Vagina (tissue), 2 donors: ENCODE measurements around the gene EIF5A. TPM values are rescaled to one million over a fixed set of nuclear protein-coding genes. Genes with fewer than 3 reads are reported as not detected.

Experiments
- DNase-seq, 2 donors: peaks; one replicate each; pipeline ENCODE4 v3.0.0-alpha.2; 2017; ENCODE audit errors: extremely low spot score in 2 of 2
- H3K27ac ChIP-seq: fragments of 200-600 bp; sonication (generic); one replicate; pipeline ENCODE4 v1.5.1; 2019
- H3K27me3 ChIP-seq: fragments of 200-600 bp; sonication (generic); one replicate; pipeline ENCODE4 v1.5.1; 2019
- H3K36me3 ChIP-seq, 2 donors: fragments of 200-600 bp; sonication (generic); one replicate each; pipeline ENCODE4 v1.5.1; 2017 to 2019
- H3K4me1 ChIP-seq: fragments of 200-600 bp; sonication (generic); one replicate; pipeline ENCODE4 v1.5.1; 2019
- H3K4me3 ChIP-seq, 2 donors: fragments of 200-600 bp; sonication (generic); 1 replicate in 1 of 2; 2 replicates in 1 of 2; pipeline ENCODE4 v1.5.1; 2016 to 2019
- H3K9me3 ChIP-seq: fragments of 200-600 bp; sonication (generic); one replicate; pipeline ENCODE4 v1.5.1; 2019
- CTCF ChIP-seq, 3 experiments: fragments of 450-650 bp in 2 of 3; fragments of 200-600 bp in 1 of 3; sonication (generic) in 1 of 3; IDR thresholded peaks; one replicate each; pipeline ENCODE4 v1.5.1; 2017 to 2019; ENCODE audit warnings: antibody characterized with exemption in 3 of 3, mild to moderate bottlenecking in 2 of 3, moderate library complexity in 2 of 3
- POLR2A ChIP-seq, 2 donors: fragments of 450-650 bp; IDR thresholded peaks; one replicate each; pipeline ENCODE4 v1.6.1; 2017; ENCODE audit warnings: antibody characterized with exemption in 2 of 2, mild to moderate bottlenecking in 2 of 2, moderate library complexity in 2 of 2
- POLR2AphosphoS5 ChIP-seq, 2 donors: sonication (generic); formaldehyde crosslinking; IDR thresholded peaks; one replicate each; pipeline ENCODE4 v1.9.0; 2017; ENCODE audit warnings: antibody characterized with exemption in 2 of 2, mild to moderate bottlenecking in 2 of 2, low read depth in 1 of 2; ENCODE audit not compliant: insufficient read depth in 1 of 2
- intact Hi-C: fragments of 100-400 bp; cut with DNase I; formaldehyde crosslinking; loops from one replicate; pipeline ENCODE4 v1.15.1; 2023
- total RNA-seq: library from RNA; depleted of rRNA; stranded (reverse); fragments of >200 nt; gene quantifications from one replicate; pipeline ENCODE4 v1.2.3, GENCODE V29; 2016

Gene EIF5A
- total RNA-seq, 1 donor from 2014 or later = 238 TPM

GRCh38 chr17:7285679-7286078, 21.7 kb upstream of the EIF5A start:
- Histone ChIP-seq H3K4me3 (no peak overlapping the region), H3K27ac (no peak overlapping the region), H3K4me1 (peaks cover 23% of the 10 kb centered on the region), H3K27me3 (no peaks in the 10 kb centered on the region), H3K9me3 (no peaks in the 10 kb centered on the region), H3K36me3 (no peaks in the 10 kb centered on the region)
- DNase-seq = no peak
- intact Hi-C loops = no loop called here
- TF ChIP-seq POLR2A (IDR thresholded peaks at IDR 0.05) (no peak), POLR2AphosphoS5 (IDR thresholded peaks at IDR 0.05; ENCODE audit: insufficient read depth in 1 of 2, low read depth in 1 of 2) (no peak), CTCF (IDR thresholded peaks at IDR 0.05) (no peak)

GRCh38 chr17:7289256-7290032, 18.0 kb upstream of the EIF5A start:
- intact Hi-C loops = no loop called here

GRCh38 chr17:7290166-7290565, 17.3 kb upstream of the EIF5A start:
- H3K27ac ChIP-seq = no peak overlapping the region
- no peaks in the 10 kb centered on the region for H3K36me3 ChIP-seq
- no peak for DNase-seq
- no peak overlapping the region for H3K4me3 ChIP-seq
- no peaks in the 10 kb centered on the region for H3K27me3 ChIP-seq
- TF ChIP-seq CTCF (IDR thresholded peaks at IDR 0.05) = no peak
- no peak for TF ChIP-seq POLR2A (IDR thresholded peaks at IDR 0.05)
- TF ChIP-seq POLR2AphosphoS5 (IDR thresholded peaks at IDR 0.05; ENCODE audit: insufficient read depth in 1 of 2, low read depth in 1 of 2) = no peak
- H3K9me3 ChIP-seq = no peaks in the 10 kb centered on the region
- peaks cover 29% of the 10 kb centered on the region for H3K4me1 ChIP-seq
- intact Hi-C loops = no loop called here

More at GRCh38 chr17:7289256-7290032, 18.0 kb upstream of the EIF5A start:
- Histone ChIP-seq H3K4me1 (peaks cover 22% of the 10 kb centered on the region), H3K36me3 (no peaks in the 10 kb centered on the region), H3K4me3 (no peak overlapping the region), H3K27ac (no peak overlapping the region), H3K9me3 (no peaks in the 10 kb centered on the region), H3K27me3 (no peaks in the 10 kb centered on the region)
- no peak for DNase-seq
- TF ChIP-seq POLR2A (IDR thresholded peaks at IDR 0.05) (no peak), POLR2AphosphoS5 (IDR thresholded peaks at IDR 0.05; ENCODE audit: insufficient read depth in 1 of 2, low read depth in 1 of 2) (no peak), CTCF (IDR thresholded peaks at IDR 0.05) (no peak)

GRCh38 chr17:7290685-7291084, 16.7 kb upstream of the EIF5A start:
- Histone ChIP-seq H3K9me3 (no peaks in the 10 kb centered on the region), H3K36me3 (no peaks in the 10 kb centered on the region), H3K4me3 (no peak overlapping the region), H3K27me3 (no peaks in the 10 kb centered on the region), H3K4me1 (peaks cover 33% of the 10 kb centered on the region), H3K27ac (no peak overlapping the region)
- intact Hi-C loops = no loop called here
- no peak for DNase-seq
- no peak for TF ChIP-seq POLR2A (IDR thresholded peaks at IDR 0.05)
- no peak for TF ChIP-seq CTCF (IDR thresholded peaks at IDR 0.05)
- no peak for TF ChIP-seq POLR2AphosphoS5 (IDR thresholded peaks at IDR 0.05; ENCODE audit: insufficient read depth in 1 of 2, low read depth in 1 of 2)

GRCh38 chr17:7292194-7292593, 15.2 kb upstream of the EIF5A start:
- H3K4me1 ChIP-seq = peaks cover 45% of the 10 kb centered on the region
- TF ChIP-seq CTCF (IDR thresholded peaks at IDR 0.05) (no peak), POLR2A (IDR thresholded peaks at IDR 0.05) (no peak), POLR2AphosphoS5 (IDR thresholded peaks at IDR 0.05; ENCODE audit: insufficient read depth in 1 of 2, low read depth in 1 of 2) (no peak)
- intact Hi-C loops = no loop called here
- H3K9me3 ChIP-seq = no peaks in the 10 kb centered on the region
- no peak overlapping the region for H3K4me3 ChIP-seq
- H3K27ac ChIP-seq = no peak overlapping the region
- H3K27me3 ChIP-seq = no peaks in the 10 kb centered on the region
- DNase-seq = no peak
- no peaks in the 10 kb centered on the region for H3K36me3 ChIP-seq
